ENCODE results near the gene VIT. TPM values are rescaled to one million over a fixed set of nuclear protein-coding genes. Genes with fewer than 3 reads are reported as not detected.

VIT gene
- total and polyA plus RNA-seq, 4 donors = 0.07 to 0.17 (median 0.09) TPM; not detected in 1

- DNase-seq (ENCODE audit: low spot score) = no peak
- TF ChIP-seq FOXA1 (IDR thresholded peaks at IDR 0.05) (no peak), HNF4G (IDR thresholded peaks at IDR 0.05) (no peak), EGR1 (IDR thresholded peaks at IDR 0.05; ENCODE audit: low read depth in 2 of 2) (no peak), REST (IDR thresholded peaks at IDR 0.05) (no peak), SP1 (IDR thresholded peaks at IDR 0.05) (no peak)
- TF ChIP-seq, protein P1, sequence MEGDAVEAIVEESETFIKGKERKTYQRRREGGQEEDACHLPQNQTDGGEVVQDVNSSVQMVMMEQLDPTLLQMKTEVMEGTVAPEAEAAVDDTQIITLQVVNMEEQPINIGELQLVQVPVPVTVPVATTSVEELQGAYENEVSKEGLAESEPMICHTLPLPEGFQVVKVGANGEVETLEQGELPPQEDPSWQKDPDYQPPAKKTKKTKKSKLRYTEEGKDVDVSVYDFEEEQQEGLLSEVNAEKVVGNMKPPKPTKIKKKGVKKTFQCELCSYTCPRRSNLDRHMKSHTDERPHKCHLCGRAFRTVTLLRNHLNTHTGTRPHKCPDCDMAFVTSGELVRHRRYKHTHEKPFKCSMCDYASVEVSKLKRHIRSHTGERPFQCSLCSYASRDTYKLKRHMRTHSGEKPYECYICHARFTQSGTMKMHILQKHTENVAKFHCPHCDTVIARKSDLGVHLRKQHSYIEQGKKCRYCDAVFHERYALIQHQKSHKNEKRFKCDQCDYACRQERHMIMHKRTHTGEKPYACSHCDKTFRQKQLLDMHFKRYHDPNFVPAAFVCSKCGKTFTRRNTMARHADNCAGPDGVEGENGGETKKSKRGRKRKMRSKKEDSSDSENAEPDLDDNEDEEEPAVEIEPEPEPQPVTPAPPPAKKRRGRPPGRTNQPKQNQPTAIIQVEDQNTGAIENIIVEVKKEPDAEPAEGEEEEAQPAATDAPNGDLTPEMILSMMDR (IDR thresholded peaks at IDR 0.05; ENCODE audit: low read depth, low read length, missing input control) = no peak
- TF ChIP-seq, protein P2, sequence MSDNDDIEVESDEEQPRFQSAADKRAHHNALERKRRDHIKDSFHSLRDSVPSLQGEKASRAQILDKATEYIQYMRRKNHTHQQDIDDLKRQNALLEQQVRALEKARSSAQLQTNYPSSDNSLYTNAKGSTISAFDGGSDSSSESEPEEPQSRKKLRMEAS (IDR thresholded peaks at IDR 0.05) = no peak
- Histone ChIP-seq H3K4me1 (ENCODE audit: control insufficient read depth in 4 of 4, insufficient read depth in 4 of 4, low read length in 3 of 4) (no peaks in the 10 kb centered on the region), H3K36me3 (ENCODE audit: control insufficient read depth in 4 of 4, insufficient read depth in 3 of 4, low read depth in 1 of 4, low read length in 3 of 4) (no peaks in the 10 kb centered on the region), H3K27me3 (ENCODE audit: control insufficient read depth in 4 of 4, insufficient read depth in 4 of 4, low read length in 3 of 4) (no peaks in the 10 kb centered on the region), H3K9ac (ENCODE audit: low read depth in 1 of 2, low read length in 2 of 2) (no peak overlapping the region), H3K4me3 (ENCODE audit: low read depth in 1 of 3, low read length in 3 of 3) (no peak overlapping the region), H3K27ac (ENCODE audit: low read depth in 1 of 2, low read length in 2 of 2) (no peak overlapping the region), H3K9me3 (ENCODE audit: control insufficient read depth in 4 of 4, low read length in 3 of 4) (no peaks in the 10 kb centered on the region)
- 91% methylated on average over 2 of the region's 2 CpGs for WGBS
Observed at GRCh38 chr2:36834203-36834602, 137.7 kb downstream of the VIT start.

DNA sequence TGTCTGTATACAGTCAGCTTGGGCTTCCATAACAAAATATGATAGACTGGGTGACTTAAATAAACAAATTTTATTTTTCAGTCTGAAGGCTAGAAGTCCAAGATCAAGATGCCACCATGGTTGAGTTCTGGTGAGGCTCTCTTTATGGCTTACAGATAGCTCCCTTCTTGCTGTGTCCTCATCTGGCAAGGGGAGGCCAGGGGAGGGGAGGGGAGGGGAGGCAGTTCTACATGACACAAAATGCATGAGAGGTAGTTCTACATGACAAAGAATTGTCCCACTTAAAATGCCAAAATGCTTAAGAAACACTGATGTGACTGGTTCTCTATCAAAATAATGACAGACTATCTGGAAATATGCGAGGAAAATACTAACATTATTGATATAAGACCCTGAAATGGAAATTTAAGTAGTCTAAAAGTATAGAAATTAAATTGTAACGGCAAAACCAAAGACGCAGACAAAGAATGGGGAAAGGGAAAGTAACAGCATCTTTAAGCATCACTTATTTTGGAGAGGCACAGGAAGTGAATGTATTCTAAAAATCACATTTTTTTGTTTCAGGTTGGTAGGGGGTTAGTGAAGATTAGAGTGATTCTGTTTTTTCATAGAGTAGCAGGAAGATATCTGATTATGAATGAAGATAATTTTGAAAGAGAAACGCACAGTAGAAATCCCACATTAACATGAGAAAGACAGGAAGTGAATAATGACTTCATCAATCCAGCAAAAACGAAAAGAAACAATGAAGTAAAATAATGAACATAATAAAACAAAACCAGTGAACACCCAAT, 138.4 kb downstream of the VIT start:
- H3K27me3 ChIP-seq (ENCODE audit: control insufficient read depth in 4 of 4, insufficient read depth in 4 of 4, low read length in 3 of 4) = no peaks in the 10 kb centered on the region
- H3K36me3 ChIP-seq (ENCODE audit: control insufficient read depth in 4 of 4, insufficient read depth in 3 of 4, low read depth in 1 of 4, low read length in 3 of 4) = no peaks in the 10 kb centered on the region
- WGBS = 58% methylated on average over 5 of the region's 5 CpGs
- no peak overlapping the region for H3K9ac ChIP-seq (ENCODE audit: low read depth in 1 of 2, low read length in 2 of 2)
- H3K27ac ChIP-seq (ENCODE audit: low read depth in 1 of 2, low read length in 2 of 2) = no peak overlapping the region
- H3K4me1 ChIP-seq (ENCODE audit: control insufficient read depth in 4 of 4, insufficient read depth in 4 of 4, low read length in 3 of 4) = no peaks in the 10 kb centered on the region
- DNase-seq (ENCODE audit: low spot score) = no peak
- H3K9me3 ChIP-seq (ENCODE audit: control insufficient read depth in 4 of 4, low read length in 3 of 4) = no peaks in the 10 kb centered on the region
- TF ChIP-seq FOXA2 (IDR thresholded peaks at IDR 0.05) = no peak
- TF ChIP-seq YY1 (IDR thresholded peaks at IDR 0.05) = no peak
- no peak for TF ChIP-seq TAF1 (conservative IDR thresholded peaks at IDR 0.05)
- TF ChIP-seq, protein P2 (IDR thresholded peaks at IDR 0.05) = no peak
- H3K4me3 ChIP-seq (ENCODE audit: low read depth in 1 of 3, low read length in 3 of 3) = no peak overlapping the region

All from liver (tissue), 9 donors.